ENCODE data around the gene GATAD2B. TPM values are rescaled to one million over a fixed set of nuclear protein-coding genes. Genes with fewer than 3 reads are reported as not detected.

The GATAD2B gene
- total and polyA plus RNA-seq, 2 of the 4 experiments (the other 2 are of a cell fraction) = 3.8 to 6.2 TPM

DNA sequence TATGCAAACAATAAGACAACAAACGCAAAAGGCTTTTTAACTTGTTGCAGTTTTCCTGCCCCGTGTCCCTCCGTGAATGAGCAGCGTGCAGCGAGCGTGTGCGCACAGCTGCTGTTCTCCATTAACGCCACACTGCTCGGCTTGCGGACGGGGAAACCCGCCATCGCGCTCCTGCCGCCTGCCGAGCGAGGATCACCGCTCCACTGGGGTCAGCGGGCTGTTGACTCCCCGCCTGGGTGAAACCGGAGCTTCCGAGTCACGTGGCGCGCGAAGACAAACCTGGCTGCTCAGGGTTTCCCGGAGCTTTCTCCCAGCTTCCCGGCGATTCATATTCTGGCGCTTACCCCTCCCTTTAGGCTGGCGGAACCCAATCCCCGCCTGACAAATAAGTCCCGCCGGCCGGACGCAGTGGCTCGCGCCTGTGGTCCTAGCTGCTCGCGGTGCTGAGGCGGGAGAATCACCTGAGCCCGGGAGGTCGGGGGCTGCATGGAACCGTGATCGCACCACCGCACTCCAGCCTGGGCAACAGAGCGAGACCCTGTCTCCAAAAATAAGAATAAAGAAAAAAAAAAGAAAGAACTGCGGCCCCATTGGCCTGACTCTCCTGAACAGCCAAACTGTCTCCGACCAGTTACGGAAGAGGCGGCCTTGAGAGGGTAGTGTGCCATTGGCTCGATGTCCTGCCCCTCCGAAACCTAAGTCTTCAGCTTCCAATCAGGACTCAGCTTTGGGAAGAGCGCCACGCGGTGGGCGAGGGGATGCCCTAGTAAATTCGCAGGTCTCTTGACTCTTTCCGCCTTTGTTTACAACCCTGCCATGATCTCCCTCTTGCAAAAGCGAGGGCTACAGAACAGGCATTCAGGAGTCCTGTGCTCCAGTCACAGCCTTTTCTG lies 44.6 kb upstream of the GATAD2B start, which contains the start of gene CREB3L4:
TSS of gene CREB3L4 (plus strand) at position 796 of the 893 bp plus-strand sequence. CDS start 624 bp downstream, outside the sequence.
- DNase-seq (peak; percentile 98), ATAC-seq (ENCODE audit: low read depth) (peak; percentile 83)
- Histone ChIP-seq H2BK20ac (ENCODE audit: low read depth, low read length) (no peak within 1 kb of the TSS), H3K36me3 (ENCODE audit: control insufficient read depth, insufficient read depth, low read length) (no peaks in the 10 kb centered on the region), H2BK15ac (ENCODE audit: low read depth, low read length) (no peak within 1 kb of the TSS), H4K91ac (ENCODE audit: insufficient read depth, low read depth, low read length) (peak within 1 kb of the TSS; percentile 69), H2AK9ac (replicated peaks; ENCODE audit: low read depth, low read length, poor library complexity) (peak within 1 kb of the TSS; percentile 88), H3K4ac (ENCODE audit: low read depth, low read length) (peak within 1 kb of the TSS; percentile 80), H3K4me2 (ENCODE audit: low read depth, low read length) (peak within 1 kb of the TSS; percentile 87), H2BK120ac (ENCODE audit: low read depth, low read length) (peak within 1 kb of the TSS; percentile 21; the same call in 1 of the 2 replicates), H4K20me1 (ENCODE audit: insufficient read depth, low read length) (peaks cover 3% of the 10 kb centered on the region; the same call in 1 of the 2 replicates), H3K56ac (ENCODE audit: extremely low read depth, insufficient read depth, low read length) (peak within 1 kb of the TSS; percentile 46), H3K23ac (ENCODE audit: low read depth, low read length) (peak within 1 kb of the TSS; percentile 70), H3K9me3 (ENCODE audit: control insufficient read depth, insufficient read depth, low read length) (no peaks in the 10 kb centered on the region), H2AK5ac (ENCODE audit: low read depth, low read length) (peak within 1 kb of the TSS; percentile 73), H3K4me1 (ENCODE audit: control insufficient read depth, insufficient read depth, low read length) (peaks cover 3% of the 10 kb centered on the region; the same call in 1 of the 2 replicates), H2AFZ (replicated peaks; ENCODE audit: low read length, poor library complexity) (peak within 1 kb of the TSS; percentile 90), H3K14ac (replicated peaks; ENCODE audit: low read depth, low read length) (peak within 1 kb of the TSS; percentile 66), H3K27me3 (ENCODE audit: control insufficient read depth, insufficient read depth, low read length) (no peaks in the 10 kb centered on the region), H3K4me3 (ENCODE audit: insufficient read depth, low read depth, low read length) (peak within 1 kb of the TSS; percentile 59), H3K9me1 (ENCODE audit: insufficient read depth, low read length) (peaks cover 7% of the 10 kb centered on the region; the same call in 1 of the 2 replicates), H4K5ac (ENCODE audit: low read depth, low read length) (peak within 1 kb of the TSS; percentile 46), H4K8ac (ENCODE audit: low read depth in 2 of 2, low read length in 2 of 2) (peak within 1 kb of the TSS; percentile 25 to 93), H3K18ac (ENCODE audit: low read depth, low read length) (peak within 1 kb of the TSS; percentile 32; the same call in 1 of the 2 replicates), H3K79me1 (ENCODE audit: low read depth in 1 of 2, low read length in 2 of 2) (peaks cover 5 to 45% of the 10 kb centered on the region in 2 experiments; a peak in 3 of 4 replicates), H3K27ac (ENCODE audit: insufficient read depth, low read length) (peak within 1 kb of the TSS; percentile 77), H2BK5ac (ENCODE audit: low read depth, low read length, poor library complexity, severe bottlenecking) (peak within 1 kb of the TSS; percentile 76), H3K9ac (ENCODE audit: low read depth, low read length) (peak within 1 kb of the TSS; percentile 82)
- in situ Hi-C loops (cut with MboI; ENCODE audit: low sequenced_read_pairs) (loop anchor here (25.0 kb wide), 1 partner anchor 430 kb away; the partner anchor contains the start of genes S100A3, S100A4, S100A5 and S100A6), dilution Hi-C loops (cut with HindIII; ENCODE audit: low sequenced_read_pairs, unreplicated experiment) (no loop called here), intact Hi-C loops (cut with micrococcal nuclease) (no loop called here)
- ChIA-PET CTCF (interaction anchor here (0.6 to 1.2 kb wide), 9 partner anchors 8 to 205 kb away, joined by 3 to 4 read pairs (median 3); partner anchors contain the start of genes JTB and RAB13), POLR2A (ENCODE audit: unreplicated experiment) (interaction anchor here (1.3 to 1.5 kb wide), 3 partner anchors 10 to 44 kb away, joined by 3 to 5 read pairs (median 3); partner anchors contain the start of genes JTB and RPS27)
- no TSS peak for BruUV-seq (replicated peaks)
- 0% methylated on average over 34 of the region's 60 CpGs; no CpG with 5 or more reads in 1 of the 2 experiments for WGBS, 2 experiments (ENCODE audit: extremely low coverage in 2 of 2, insufficient read length in 1 of 2)
- TF ChIP-seq BHLHE40 (IDR thresholded peaks at IDR 0.05; ENCODE audit: low read depth, low read length) (peak; percentile 56; the same call in 1 of the 2 replicates), CTCF (conservative IDR thresholded peaks at IDR 0.05; ENCODE audit: low read depth, low read length) (peak; percentile 60), POLR2A (IDR thresholded peaks at IDR 0.05; ENCODE audit: low read depth, low read length) (peak; percentile 66; the same call in 1 of the 2 replicates), USF2 (IDR thresholded peaks at IDR 0.05; ENCODE audit: low read depth, low read length) (peak; percentile 95), RAD21 (IDR thresholded peaks at IDR 0.05; ENCODE audit: low read length) (peak; percentile 19; the same call in 1 of the 2 replicates), MAFK (IDR thresholded peaks at IDR 0.05; ENCODE audit: low read depth, low read length) (no peak), MXI1 (IDR thresholded peaks at IDR 0.05; ENCODE audit: borderline replicate concordance, low read depth, low read length) (peak; percentile 90), RFX5 (IDR thresholded peaks at IDR 0.05; ENCODE audit: low read depth, low read length) (no peak), FOS (IDR thresholded peaks at IDR 0.05; ENCODE audit: low read depth, low read length) (peak; percentile 61; the same call in 1 of the 2 replicates), RCOR1 (IDR thresholded peaks at IDR 0.05; ENCODE audit: insufficient replicate concordance, low read length) (no peak), CHD1 (IDR thresholded peaks at IDR 0.05; ENCODE audit: low read depth, low read length) (no peak)
- TF ChIP-seq, protein P1, sequence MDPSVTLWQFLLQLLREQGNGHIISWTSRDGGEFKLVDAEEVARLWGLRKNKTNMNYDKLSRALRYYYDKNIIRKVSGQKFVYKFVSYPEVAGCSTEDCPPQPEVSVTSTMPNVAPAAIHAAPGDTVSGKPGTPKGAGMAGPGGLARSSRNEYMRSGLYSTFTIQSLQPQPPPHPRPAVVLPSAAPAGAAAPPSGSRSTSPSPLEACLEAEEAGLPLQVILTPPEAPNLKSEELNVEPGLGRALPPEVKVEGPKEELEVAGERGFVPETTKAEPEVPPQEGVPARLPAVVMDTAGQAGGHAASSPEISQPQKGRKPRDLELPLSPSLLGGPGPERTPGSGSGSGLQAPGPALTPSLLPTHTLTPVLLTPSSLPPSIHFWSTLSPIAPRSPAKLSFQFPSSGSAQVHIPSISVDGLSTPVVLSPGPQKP (IDR thresholded peaks at IDR 0.05; ENCODE audit: borderline replicate concordance, low read depth, low read length) = no peak
